ENCODE results near the gene VTI1A.

DNA sequence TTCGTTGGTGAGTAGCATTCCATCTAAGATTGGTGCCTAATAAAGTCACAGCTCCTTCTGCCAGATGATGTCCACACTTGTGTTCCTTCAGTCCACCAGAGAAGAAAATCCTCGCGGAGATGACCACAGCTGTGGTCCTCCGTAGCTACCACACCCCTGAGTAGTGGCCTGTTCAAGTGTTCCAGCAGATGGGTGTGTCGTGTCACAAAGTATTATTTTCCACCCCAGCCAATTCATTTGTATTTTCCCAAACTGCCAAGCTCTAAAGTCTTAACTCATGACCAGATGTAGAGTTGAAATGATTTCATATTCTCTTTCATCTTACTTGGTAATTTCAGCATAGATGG is 251.8 kb downstream of the VTI1A start:
- TF ChIP-seq CTCF (conservative IDR thresholded peaks at IDR 0.05 in 1 of 2, IDR thresholded peaks at IDR 0.05 in 1 of 2; ENCODE audit: extremely low read depth in 1 of 2, insufficient read depth in 1 of 2, low read depth in 1 of 2, low read length in 2 of 2) (no peak), EZH2 (IDR thresholded peaks at IDR 0.05; ENCODE audit: borderline replicate concordance, low read length) (no peak)
